HG02852 (cell line): Measurements from ENCODE around the gene UBE2C.
"Not testable (repeated sequence)": the region's sequence is repeated elsewhere in the genome, so short reads cannot be mapped to it uniquely, and the experiment has no call there.

Experiments
- ATAC-seq: cut with Tn5 transposase; IDR thresholded peaks from one replicate; pipeline ENCODE4 v1.9.1; 2021; ENCODE audit warnings: mild to moderate bottlenecking, moderate library complexity; ENCODE audit not compliant: unreplicated experiment

UBE2C gene

DNA sequence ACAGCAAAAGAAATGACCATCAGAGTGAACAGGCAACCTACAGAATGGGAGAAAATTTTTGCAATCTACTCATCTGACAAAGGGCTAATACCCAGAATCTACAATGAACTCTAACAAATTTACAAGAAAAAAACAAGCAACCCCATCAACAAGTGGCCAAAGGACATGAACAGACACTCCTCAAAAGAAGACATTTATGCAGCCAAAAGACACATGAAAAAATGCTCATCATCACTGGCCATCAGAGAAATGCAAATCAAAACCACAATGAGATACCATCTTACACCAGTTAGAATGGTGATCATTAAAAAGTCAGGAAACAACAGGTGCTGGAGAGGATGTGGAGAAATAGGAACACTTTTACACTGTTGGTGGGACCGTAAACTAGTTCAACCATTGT, 14.9 kb upstream of the UBE2C start:
- not testable (repeated sequence) for ATAC-seq

DNA sequence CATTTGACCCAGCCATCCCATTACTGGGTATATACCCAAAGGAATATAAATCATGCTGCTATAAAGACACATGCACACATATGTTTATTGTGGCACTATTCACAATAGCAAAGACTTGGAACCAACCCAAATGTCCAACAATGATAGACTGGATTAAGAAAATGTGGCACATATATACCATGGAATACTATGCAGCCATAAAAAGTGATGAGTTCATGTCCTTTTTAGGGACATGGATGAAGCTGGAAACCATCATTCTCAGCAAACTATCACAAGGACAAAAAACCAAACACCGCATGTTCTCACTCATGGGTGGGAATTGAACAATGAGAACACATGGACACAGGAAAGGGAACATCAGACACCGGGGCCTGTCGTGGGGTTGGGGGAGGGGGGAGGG, 14.5 kb upstream of the UBE2C start:
- not testable (repeated sequence) for ATAC-seq

DNA sequence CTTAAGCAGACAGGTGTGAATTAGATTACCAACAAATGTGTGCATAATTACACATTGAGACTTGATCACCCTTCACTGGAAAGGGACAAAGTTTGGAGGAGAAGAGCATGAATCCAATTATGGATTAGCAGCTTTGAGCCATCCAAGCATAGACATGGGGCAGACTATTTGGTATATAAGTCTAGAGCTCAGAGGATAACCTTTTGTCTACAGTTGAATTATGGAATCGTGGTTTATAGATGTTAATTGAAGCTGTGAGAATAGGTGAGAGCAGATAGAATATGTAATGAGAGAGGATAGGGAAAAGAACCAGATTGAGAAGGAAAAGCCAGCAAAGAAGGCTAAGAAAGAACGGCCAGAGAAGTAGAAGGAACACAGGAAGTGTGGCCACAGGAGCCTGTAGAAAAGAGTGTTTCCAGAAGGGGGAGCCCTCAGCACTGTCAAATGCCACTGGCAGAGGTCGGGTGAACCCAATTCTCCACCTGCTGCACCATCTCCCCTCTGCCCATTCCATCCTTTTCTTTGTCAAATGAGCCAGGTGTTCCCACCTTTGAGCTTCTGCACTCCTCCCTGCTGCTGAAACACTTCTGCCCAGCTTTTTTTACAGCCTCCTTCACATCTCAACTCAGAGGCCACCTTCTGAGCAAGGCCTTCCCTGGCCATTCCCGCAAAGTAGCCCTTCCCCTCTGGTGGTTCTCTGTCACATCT, 13.4 kb upstream of the UBE2C start:
- ATAC-seq: no peak

DNA sequence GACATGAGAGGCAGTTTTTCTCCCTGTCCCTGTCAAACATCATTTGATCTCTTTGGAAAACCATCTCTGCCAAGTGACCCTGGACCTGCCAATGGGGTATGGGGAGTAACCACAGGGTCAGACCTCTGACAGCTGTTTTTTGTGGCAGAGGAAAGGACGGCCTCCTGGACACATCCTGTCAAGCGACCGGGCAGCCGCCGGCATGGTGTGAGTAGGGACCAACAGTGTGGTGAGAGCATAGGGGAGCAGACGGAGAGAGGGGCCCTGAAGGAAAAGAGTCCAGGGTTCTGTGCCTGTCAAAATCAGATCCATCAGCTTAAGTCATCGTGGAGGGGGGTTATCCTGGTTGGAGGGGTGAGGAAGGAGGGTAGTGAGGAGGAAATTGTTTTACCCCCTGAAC, 10.6 kb upstream of the UBE2C start:
- ATAC-seq: no peak

DNA sequence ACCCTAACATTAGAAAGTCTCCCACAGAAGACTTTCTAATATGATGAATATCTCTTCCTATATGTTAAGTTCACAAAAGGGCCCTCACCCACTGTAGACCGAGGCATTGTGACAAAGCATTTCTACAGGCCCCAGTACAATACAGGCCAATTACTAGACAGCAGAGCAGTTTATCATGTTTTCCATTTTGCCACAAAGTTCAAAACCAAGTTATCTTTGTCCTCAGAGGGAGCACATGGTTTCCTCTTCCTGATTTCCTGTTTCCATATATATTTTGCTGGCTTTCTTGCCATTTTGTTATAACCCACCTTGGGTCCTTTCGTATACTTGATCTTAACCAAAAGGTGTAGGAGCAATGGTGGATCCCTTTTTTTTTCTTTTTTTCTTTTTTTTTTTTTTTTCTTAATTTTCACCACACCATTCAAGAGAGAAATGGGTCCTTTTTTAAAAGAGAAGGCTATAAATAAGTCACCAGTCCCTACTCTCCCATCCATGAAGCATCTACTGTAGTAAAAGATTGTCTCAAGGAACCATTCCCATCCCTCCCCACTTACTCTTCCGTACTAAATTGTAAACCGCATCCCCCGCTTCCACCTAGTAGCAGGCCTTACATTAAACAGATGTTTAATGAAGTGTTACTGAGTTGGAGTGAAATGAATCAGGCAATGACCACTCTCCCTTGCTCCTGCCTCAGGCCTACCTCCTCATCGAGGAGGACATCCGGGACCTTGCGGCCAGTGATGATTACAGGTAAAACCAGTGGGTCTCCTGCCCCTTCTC, 2.1 kb upstream of the UBE2C start:
- no peak for ATAC-seq

DNA sequence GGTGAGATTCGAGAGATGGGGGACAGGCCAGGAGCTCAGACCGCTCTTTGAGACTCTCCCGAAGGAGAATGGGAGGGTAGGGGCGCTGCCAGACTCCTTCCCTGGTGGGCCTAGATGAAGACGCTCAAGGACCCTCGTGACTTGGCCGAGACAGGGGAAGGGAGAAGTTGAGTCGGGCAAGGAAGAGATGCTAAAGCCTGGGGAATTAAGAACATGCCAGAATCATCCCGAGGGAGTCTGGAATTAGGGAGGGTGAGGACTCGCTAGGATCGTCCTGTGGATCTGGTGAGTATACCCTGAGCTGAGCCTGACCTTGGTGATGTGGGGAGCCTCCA, 529 bp downstream of the UBE2C start:
- no peak for ATAC-seq

DNA sequence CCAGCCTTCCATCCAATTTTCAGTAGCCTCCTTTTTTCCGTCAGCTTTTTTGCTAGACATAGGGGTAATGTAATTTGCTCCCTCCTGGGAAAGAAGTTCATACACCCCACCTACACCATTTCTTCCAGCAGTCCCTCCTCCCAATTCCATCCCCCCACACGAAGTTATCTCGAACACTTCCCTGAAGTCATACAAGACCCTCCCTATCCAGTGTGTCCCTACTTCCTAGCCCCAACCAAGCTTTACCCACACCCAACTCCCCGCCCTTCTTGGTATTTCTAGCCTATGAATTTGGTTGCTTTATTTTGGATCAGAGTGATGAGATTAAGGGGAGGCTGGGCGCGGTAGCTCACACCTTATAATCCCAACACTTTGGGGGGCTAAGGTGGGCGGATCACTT, 1.0 kb downstream of the UBE2C start:
- ATAC-seq: no peak

DNA sequence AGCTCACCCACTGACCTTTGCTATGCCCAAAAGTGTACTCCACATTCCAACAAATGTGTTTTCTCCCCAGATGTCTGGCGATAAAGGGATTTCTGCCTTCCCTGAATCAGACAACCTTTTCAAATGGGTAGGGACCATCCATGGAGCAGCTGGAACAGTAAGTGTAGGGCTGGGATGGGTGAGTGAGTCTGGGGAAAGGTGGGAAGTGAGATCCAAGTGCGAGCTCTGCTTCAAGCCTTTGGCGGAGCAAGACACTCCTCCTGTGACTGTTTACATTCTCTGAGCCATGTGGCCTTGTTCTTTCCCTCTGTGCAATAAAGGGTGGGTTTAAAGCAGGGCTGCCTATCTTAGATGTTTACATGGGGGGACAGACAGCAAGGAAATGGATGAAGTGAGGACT, 1.9 kb downstream of the UBE2C start:
- no peak for ATAC-seq

DNA sequence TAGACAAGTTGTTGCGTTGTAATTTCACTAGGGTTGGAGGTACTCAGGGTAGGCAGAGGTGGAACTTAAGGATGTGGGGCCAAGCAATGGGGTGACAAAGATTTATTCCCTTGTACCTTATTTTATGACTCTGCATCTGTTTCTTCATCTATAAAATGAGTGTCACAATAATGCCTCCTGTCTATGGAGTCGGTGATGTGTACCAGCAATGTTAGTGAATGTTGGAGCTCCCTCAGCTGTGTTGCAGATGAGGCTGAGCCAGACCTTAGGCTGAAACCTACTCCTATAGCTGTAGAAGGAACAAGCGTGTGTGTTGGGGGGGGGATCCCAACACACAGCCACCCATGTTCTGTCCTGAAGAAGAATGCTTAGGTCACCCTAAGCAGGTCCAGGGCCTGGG, 4.5 kb downstream of the UBE2C start:
- no peak for ATAC-seq

DNA sequence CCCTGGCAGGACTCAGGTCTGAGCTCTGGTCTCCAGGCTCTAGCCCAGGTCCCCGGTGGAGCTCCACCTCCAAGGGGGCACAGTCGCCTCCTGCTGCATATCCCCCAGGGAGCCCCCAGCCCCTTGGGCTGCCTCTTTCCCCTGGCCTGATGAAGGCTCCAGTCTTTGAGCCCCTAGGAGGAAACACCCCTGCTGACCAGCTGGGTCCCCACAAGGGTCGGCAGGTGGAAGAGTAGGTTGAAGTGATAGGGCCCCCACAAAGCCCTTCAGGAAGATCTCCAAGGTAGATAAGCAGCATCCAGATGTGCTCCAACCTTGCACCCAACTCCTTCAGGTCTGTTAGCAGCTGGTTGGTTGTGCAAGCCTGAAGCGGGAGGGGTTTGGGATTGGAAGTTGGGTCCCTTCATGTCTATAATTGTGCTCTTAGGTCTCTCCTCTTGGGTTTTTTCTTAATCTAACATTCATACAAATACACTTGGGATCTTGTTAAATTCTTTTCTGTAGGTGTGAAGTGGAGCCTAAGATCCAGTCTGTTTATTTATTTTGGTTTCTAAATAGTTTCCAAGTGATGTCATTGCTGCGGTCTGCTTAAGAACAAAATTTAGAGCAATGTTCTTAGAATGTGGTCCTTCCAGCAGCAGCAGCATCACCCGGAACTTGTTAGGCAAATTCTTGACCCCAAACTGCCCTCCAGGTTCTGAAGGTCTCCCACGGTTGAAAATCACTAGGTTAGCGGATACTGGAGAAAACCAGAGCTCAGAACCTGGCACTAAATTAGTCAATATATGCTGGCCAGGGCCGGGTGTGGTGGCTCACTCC, 5.1 kb downstream of the UBE2C start:
- ATAC-seq: no peak

DNA sequence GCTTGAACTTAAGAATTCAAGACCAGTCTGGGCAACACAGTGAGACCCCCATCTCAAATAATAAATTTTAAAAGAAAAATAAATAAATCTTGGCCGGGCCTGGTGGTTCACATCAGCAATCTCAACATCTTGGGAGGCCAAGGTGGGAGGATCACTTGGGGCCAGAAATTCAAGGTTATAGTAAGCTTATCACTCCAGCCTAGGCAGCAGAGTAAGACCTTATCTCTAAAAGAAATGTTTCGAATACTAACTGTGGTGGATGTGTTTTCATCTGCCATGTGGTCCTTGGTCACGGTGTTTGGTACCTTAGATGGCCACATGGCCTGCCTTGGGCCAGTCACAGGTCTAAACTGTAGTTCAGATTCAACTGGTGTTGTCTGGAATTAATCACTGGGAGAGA, 5.8 kb downstream of the UBE2C start:
- ATAC-seq: no peak

DNA sequence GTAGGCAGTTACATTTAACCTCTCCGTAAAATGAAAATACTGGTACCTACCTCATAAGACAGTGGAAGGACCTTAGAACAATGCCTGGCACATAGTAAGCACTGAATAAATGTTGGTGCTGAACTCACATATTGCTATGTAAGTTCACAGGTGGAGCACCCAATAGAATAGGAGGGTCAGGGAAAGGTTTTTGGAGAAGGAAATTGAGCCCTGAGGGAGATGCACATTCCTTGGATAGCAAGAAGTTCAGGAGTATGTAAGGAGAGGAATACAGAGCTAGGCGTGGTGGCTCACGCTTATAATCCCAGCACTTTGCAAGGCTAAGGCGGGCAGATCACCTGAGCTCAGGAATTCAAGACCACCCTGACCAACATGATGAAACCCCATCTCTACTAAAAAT, 7.0 kb downstream of the UBE2C start:
- ATAC-seq: no peak

DNA sequence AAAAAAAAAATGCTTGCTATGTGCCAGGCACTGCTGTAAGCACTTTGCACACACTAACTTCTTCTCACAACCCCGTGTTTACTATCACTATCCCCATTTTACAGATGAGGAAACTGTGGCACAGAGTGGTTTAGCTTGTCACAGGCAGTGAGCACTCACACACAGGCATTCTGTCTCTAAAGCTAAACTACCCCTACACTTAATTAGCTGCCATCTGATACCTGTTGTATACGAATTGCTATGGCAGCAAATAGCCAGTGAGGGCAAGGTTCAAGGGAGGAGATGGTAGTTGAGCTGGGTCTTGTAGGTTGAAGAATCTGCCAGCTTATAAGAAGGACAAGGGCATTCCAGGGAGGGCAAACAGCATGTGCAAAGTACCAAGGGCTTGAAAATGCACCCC, 9.5 kb downstream of the UBE2C start:
- ATAC-seq: no peak

DNA sequence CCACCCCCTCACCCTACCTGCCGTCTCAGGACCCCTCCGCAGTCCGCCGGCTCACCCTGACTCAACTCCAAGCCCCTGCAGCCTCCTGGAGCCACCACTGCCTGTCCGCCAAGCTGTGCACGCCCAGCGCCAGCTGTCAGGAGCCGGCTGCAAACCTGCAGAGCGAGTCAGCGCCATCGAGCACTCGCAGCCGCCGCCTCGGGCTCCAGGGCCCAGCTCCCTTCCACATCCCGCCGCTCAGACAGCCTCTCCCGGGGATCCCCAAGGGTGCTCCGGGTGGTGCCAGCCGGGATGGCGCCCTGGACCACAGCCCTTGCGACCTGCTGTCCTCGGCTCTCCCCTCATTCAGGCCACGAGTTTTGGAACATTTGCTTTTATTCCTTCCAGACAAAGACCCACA, 10.4 kb downstream of the UBE2C start:
- ATAC-seq: no peak

DNA sequence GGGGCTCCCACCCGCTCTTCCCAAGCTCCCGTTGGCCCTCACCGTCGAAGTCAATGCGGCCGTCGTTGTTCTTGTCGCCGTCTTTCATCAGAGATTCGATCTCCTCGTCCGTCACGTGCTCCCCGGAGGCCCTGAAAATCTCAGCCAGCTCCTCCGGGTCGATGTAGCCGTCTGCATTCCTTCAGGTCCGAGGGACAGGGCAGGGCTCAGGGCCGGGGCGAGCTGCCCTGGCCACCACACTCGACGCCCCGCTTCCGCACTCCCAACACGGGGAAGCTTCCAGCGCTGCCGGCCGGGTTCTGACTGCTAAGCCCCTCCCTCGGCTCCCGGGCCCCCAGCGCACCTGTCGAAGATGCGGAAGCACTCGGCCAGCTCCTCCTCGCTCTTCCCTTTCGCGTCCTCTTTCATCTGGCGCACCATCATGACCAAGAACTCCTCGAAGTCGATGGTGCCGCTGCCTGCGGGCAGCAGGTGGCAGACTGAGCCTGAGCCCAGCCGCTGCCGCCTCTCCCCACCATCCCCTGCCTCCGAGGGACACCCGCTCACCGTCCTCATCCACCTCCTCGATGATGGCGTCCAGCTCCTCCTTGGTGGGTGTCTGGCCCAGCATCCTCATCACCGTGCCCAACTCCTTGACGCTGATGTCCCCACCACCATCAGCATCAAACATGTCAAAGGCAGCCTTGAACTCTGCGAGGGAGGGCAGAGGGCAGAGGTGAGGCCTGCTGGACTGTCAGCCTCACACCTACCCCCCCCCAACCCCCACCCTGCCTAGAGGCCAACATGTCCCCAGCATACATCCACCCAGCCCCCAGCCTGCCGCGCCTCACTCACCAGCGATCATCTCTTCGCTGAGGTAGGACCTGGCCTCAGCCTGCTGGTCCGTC, 11.7 kb downstream of the UBE2C start:
- no peak for ATAC-seq

DNA sequence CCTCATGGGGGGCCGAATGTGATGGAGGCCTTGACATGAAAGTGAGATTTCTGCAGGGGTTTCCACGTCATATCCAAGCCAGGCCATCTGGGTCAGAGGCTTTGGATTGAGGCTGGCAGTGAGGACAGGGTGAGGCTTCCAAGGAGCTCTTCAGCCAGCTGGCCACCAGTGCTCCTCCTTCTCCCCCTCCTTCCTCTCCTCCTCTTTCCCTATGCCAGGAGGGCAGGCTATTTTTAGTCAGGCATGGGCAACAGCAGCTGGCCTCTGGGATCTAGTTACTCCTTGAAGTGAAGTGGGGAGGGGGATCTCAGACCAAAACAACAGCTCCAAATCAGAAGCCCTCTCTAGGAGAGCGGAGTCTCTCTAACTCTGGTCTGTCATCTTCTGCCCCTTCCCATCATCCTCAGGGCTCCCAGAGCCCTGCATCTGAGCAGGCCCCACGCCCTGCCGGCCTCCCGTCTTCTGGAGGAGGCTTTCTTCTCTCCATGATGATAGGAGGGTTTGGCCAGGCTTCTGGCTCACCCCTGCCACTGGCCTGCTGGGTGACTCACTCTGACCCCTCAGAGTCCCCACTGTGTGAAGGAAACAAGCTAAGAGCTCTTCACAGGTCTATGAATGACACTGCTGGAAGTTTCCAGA, 14.1 kb downstream of the UBE2C start:
- no peak for ATAC-seq

DNA sequence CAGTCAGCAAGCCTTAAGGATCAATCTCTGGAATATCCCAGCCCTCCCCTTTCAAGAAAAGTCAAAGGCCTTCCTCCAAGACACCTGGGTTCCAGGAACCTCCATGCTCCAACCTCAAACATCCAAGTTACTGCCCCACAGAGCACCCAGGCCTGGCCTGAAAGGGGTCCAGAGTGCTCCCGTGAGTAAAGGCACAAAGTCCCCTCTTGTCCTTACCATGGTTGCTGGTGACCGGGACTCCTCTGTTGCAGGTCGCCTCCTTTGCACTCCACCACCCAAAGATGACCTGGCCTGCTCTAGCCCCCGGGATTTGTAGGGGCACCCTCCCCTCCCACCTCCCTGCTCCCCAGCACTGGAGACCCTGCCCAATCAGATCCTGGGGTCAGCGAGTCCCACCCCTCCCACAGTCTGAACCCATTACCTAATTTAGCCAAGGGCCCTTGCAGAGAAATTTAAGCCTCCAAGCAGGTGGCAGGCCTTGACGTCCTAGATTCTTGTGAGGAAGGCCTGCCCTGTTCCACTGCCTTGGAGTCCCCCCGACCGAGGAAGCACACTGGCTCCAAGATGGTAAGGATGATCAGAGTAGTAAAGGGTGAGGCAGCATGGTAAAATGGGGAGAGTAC, 14.7 kb downstream of the UBE2C start, which contains the start of gene TNNC2:
Gene TNNC2, minus strand, starts transcription at position 283 of the 623 bp plus-strand sequence. Its CDS starts 64 bp downstream, at position 219.
- ATAC-seq: no peak

DNA sequence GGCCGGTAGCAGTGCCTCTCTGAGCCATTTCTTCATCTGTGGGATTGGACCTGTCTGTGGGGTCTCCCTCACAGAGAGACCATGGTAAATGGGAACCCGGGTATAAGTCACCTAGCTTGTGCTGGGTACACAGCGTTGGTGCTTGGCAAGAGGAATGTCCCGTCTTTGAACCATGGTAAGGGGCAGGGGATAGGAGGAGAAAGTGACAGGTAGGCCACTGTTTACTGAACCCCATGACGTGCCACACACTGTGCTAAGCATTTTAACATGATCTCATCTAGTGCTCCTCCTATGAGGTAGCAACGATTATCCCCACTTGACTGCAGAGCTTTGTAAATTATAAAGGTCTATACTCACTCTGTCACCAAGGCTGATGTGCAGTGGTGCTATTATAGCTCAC, 15.3 kb downstream of the UBE2C start:
- no peak for ATAC-seq

DNA sequence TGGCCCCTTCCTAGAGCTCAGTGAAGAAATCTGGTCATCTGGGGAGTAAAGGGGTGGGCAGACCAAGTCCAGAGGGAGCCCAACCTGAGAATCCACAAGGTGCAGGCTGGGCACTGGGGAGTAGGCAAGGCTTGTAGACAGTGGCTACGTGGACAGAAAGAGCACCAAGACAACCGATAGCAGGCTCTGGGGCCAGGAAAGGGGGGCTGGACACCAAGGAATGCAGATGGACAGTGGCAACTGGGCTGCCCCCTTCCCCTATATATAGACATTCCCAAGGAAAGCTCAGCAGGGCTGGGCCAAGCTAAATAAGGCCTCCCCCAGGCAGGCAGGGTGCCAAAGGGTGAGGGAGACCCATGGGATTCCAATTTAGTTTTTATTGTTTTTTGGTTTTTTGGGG, 16.1 kb downstream of the UBE2C start:
- ATAC-seq: no peak

DNA sequence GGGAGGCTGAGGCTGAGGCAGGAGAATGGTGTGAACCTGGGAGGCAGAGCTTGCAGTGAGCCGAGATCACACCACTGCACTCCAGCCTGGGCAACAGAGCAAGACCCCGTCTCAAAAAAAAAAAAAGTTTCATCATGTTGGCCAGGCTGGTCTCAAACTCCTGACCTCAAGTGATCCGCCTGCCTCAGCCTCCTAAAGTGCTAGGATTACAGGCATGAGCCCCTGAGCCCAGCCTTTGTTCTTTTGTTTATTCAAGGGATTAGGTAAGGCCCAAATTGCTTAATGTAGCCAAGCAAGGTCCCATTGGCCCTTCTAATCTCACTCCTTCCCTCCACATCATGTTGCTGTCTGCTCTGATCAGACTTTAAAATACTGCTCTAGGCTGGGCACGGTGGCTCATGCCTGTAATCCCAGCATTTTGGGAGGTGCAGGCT, 17.2 kb downstream of the UBE2C start:
- ATAC-seq: not testable (repeated sequence)
